ENCODE measurements around the gene CDC42SE2. TPM values are rescaled to one million over a fixed set of nuclear protein-coding genes. Genes with fewer than 3 reads are reported as not detected.

The CDC42SE2 gene
- polyA plus RNA-seq, 1 donor from 2014 or later, result 48.2 TPM

DNA sequence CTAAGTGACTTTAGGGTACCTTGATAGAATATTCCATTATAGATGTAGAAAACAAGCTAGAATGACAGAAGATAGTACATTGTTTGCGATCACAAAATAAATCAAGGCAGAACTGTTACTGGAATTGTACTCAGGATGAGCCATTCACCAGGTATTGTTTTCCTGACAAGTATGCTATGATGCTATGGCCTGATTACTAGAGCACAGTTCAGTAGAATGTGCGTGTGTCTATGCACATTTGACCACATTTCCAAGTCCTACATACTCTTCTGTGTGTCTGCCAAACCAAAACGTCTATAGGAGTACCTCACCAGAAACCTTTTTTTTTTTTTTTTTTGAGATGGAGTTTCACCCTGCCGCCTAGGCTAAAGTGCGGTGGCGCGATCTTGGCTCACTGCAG lies 43.3 kb upstream of the CDC42SE2 start:
- no peaks in the 10 kb centered on the region for H3F3A ChIP-seq (ENCODE audit: insufficient read depth, low read length, poor library complexity, severe bottlenecking)
- H3K9ac ChIP-seq (ENCODE audit: low read length), result no peak overlapping the region
- no peak overlapping the region for H3K4me3 ChIP-seq (ENCODE audit: low read length)
- H3K27ac ChIP-seq (ENCODE audit: low read length), result no peak overlapping the region
- H2AFZ ChIP-seq (ENCODE audit: low read depth, low read length), result no peak overlapping the region
- no peaks in the 10 kb centered on the region for H3K79me2 ChIP-seq (replicated peaks; ENCODE audit: insufficient read depth, low read length)
- no peaks in the 10 kb centered on the region for H3K9me2 ChIP-seq (ENCODE audit: insufficient read depth, low read length)
- no peaks in the 10 kb centered on the region for H3K9me3 ChIP-seq (ENCODE audit: low read length)
- no peak overlapping the region for H3K4me2 ChIP-seq (ENCODE audit: low read length)
- H4K20me1 ChIP-seq (ENCODE audit: insufficient read depth), result no peaks in the 10 kb centered on the region
- no peaks in the 10 kb centered on the region for H3K27me3 ChIP-seq (ENCODE audit: insufficient read depth, low read depth, low read length)
- no peak for TF ChIP-seq SMC3 (conservative IDR thresholded peaks at IDR 0.05; ENCODE audit: poor library complexity)
- no peaks in the 10 kb centered on the region for H3K36me3 ChIP-seq (ENCODE audit: insufficient read depth, low read length)

- Histone ChIP-seq H3K27ac (ENCODE audit: low read length) (no peak overlapping the region), H3K79me2 (replicated peaks; ENCODE audit: insufficient read depth, low read length) (no peaks in the 10 kb centered on the region), H2AFZ (ENCODE audit: low read depth, low read length) (no peak overlapping the region), H3K9me3 (ENCODE audit: low read length) (no peaks in the 10 kb centered on the region), H3K27me3 (ENCODE audit: insufficient read depth, low read depth, low read length) (no peaks in the 10 kb centered on the region), H3K4me3 (ENCODE audit: low read length) (no peak overlapping the region), H3K9me2 (ENCODE audit: insufficient read depth, low read length) (no peaks in the 10 kb centered on the region), H4K20me1 (ENCODE audit: insufficient read depth) (no peaks in the 10 kb centered on the region), H3F3A (ENCODE audit: insufficient read depth, low read length, poor library complexity, severe bottlenecking) (no peaks in the 10 kb centered on the region), H3K36me3 (ENCODE audit: insufficient read depth, low read length) (no peaks in the 10 kb centered on the region), H3K9ac (ENCODE audit: low read length) (no peak overlapping the region), H3K4me2 (ENCODE audit: low read length) (no peak overlapping the region)
- no peak for TF ChIP-seq EZH2 (IDR thresholded peaks at IDR 0.05; ENCODE audit: borderline replicate concordance, insufficient read depth, low read length, poor library complexity, severe bottlenecking)
- TF ChIP-seq REST (IDR thresholded peaks at IDR 0.05; ENCODE audit: borderline replicate concordance), result no peak
- TF ChIP-seq TAF1 (IDR thresholded peaks at IDR 0.05; ENCODE audit: low read depth), result no peak
- TF ChIP-seq MXI1 (conservative IDR thresholded peaks at IDR 0.05; ENCODE audit: poor library complexity, severe bottlenecking), result no peak
- TF ChIP-seq, protein P1, sequence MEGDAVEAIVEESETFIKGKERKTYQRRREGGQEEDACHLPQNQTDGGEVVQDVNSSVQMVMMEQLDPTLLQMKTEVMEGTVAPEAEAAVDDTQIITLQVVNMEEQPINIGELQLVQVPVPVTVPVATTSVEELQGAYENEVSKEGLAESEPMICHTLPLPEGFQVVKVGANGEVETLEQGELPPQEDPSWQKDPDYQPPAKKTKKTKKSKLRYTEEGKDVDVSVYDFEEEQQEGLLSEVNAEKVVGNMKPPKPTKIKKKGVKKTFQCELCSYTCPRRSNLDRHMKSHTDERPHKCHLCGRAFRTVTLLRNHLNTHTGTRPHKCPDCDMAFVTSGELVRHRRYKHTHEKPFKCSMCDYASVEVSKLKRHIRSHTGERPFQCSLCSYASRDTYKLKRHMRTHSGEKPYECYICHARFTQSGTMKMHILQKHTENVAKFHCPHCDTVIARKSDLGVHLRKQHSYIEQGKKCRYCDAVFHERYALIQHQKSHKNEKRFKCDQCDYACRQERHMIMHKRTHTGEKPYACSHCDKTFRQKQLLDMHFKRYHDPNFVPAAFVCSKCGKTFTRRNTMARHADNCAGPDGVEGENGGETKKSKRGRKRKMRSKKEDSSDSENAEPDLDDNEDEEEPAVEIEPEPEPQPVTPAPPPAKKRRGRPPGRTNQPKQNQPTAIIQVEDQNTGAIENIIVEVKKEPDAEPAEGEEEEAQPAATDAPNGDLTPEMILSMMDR (IDR thresholded peaks at IDR 0.05; ENCODE audit: poor library complexity, severe bottlenecking), result no peak
- TF ChIP-seq POLR2AphosphoS5 (IDR thresholded peaks at IDR 0.05), result no peak
- TF ChIP-seq RAD21 (conservative IDR thresholded peaks at IDR 0.05), result no peak
- TF ChIP-seq EP300 (conservative IDR thresholded peaks at IDR 0.05; ENCODE audit: poor library complexity, severe bottlenecking), result no peak
- no peak for TF ChIP-seq SMC3 (conservative IDR thresholded peaks at IDR 0.05; ENCODE audit: poor library complexity)
These were observed 42.7 kb upstream of the CDC42SE2 start for GRCh38 chr5:131221008-131221703.

All from neural cell (in vitro differentiated cells).